ENCODE measurements around the gene BEND7. TPM values are rescaled to one million over a fixed set of nuclear protein-coding genes. Genes with fewer than 3 reads are reported as not detected.
"Not testable (repeated sequence)": the region's sequence is repeated elsewhere in the genome, so short reads cannot be mapped to it uniquely, and the experiment has no call there.

BEND7 gene
- polyA plus RNA-seq, 1 experiment = 2.1 TPM

DNA sequence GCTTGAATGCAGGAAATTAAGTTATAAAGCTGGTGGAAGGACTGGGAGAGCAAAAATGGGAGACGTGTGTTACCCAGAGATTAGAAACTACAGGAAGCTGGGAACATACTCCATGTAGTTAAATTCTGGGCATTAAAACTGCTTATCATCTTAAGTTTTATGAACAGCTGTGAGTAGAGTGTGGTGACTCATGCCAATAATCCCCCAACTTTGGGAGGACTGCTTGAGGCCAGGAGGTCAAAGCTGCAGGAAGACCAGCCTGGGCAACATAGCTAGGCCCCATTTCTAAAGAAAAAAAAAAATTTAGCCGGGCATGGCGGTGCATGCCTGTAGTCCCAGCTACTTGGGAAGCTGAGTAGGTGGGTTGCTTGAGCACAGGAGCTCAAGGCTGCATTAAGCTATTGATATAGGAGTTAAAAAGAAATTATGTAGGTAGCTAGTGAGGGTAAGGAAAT is 124.5 kb downstream of the BEND7 start:
- ChIA-PET POLR2A (no interaction called here), CTCF (no interaction called here)
- DNase-seq (ENCODE audit: low read depth, low spot score) = no peak
- Histone ChIP-seq H3K27me3 (ENCODE audit: control insufficient read depth, insufficient read depth, low read length) (peaks cover 5% of the 10 kb centered on the region), H3K9me3 (ENCODE audit: control insufficient read depth, insufficient read depth, low read length) (no peaks in the 10 kb centered on the region), H3K4me3 (ENCODE audit: low read depth, low read length) (no peak overlapping the region), H3K27ac (ENCODE audit: low read depth, low read length) (no peak overlapping the region)
- TF ChIP-seq CTCF (IDR thresholded peaks at IDR 0.05; ENCODE audit: low read depth, low read length) = no peak

- CTCF ChIA-PET = not testable (repeated sequence)
Measured at GRCh38 chr10:13403426-13403825, 125.4 kb downstream of the BEND7 start.

DNA sequence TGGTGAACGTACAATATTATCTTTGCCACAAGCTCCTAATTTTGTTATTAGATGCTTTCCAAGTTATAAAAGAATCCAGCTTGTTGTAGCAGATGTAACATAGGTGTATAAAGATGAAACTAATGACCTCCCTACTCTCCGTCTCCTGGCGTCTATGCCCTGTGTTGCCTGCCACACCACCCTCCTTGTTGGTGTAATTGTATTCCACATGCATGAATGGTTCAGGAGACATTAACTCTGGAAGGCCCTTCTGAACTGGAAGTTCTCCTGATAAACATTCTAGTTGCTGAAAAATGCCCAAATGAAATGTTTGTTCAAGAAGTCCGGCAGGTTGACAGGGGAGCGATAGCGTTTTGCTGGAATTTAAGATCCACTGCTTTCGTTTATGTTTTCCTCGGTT is 126.8 kb downstream of the BEND7 start:
- Histone ChIP-seq H3K27ac (ENCODE audit: low read depth, low read length) (no peak overlapping the region), H3K4me3 (ENCODE audit: low read depth, low read length) (no peak overlapping the region), H3K9me3 (ENCODE audit: control insufficient read depth, insufficient read depth, low read length) (no peaks in the 10 kb centered on the region), H3K27me3 (ENCODE audit: control insufficient read depth, insufficient read depth, low read length) (peaks cover 5% of the 10 kb centered on the region)
- DNase-seq (ENCODE audit: low read depth, low spot score) = no peak
- no peak for TF ChIP-seq CTCF (IDR thresholded peaks at IDR 0.05; ENCODE audit: low read depth, low read length)
- CTCF ChIA-PET = interaction anchor here (0.7 to 0.8 kb wide), 2 partner anchors 27 to 38 kb away, joined by 4 to 5 read pairs; no protein-coding TSS in a partner anchor
- POLR2A ChIA-PET = no interaction called here

More at GRCh38 chr10:13403426-13403825, 125.4 kb downstream of the BEND7 start:
- H3K27me3 ChIP-seq (ENCODE audit: control insufficient read depth, insufficient read depth, low read length); H3K9me3 ChIP-seq (ENCODE audit: control insufficient read depth, insufficient read depth, low read length); H3K27ac ChIP-seq (ENCODE audit: low read depth, low read length); DNase-seq (ENCODE audit: low read depth, low spot score); POLR2A ChIA-PET; H3K4me3 ChIP-seq (ENCODE audit: low read depth, low read length): not testable (repeated sequence)

DNA sequence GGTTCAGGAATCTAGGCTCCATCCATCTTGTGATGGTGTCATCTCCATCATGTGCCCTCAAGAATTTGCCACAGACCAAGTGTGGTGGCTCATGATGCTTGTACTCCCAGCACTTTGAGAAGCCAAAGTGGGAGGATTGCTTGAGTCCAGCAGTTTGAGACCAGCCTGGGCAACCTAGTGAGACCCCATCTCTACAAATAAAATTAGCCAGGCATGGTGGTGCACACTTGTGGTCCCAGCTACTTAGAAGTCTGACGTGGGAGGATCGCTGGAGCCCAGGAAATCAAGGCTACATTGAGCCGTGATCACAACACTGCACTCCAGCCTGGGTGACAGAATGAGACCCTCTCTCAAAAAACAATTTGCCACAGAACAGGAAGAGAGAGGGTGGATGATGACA is 127.7 kb downstream of the BEND7 start:
- H3K9me3 ChIP-seq (ENCODE audit: control insufficient read depth, insufficient read depth, low read length) = no peaks in the 10 kb centered on the region
- POLR2A ChIA-PET = no interaction called here
- CTCF ChIA-PET = interaction anchor here (0.6 to 0.8 kb wide), 2 partner anchors 39 to 83 kb away, joined by 5 read pairs; no protein-coding TSS in a partner anchor

DNA sequence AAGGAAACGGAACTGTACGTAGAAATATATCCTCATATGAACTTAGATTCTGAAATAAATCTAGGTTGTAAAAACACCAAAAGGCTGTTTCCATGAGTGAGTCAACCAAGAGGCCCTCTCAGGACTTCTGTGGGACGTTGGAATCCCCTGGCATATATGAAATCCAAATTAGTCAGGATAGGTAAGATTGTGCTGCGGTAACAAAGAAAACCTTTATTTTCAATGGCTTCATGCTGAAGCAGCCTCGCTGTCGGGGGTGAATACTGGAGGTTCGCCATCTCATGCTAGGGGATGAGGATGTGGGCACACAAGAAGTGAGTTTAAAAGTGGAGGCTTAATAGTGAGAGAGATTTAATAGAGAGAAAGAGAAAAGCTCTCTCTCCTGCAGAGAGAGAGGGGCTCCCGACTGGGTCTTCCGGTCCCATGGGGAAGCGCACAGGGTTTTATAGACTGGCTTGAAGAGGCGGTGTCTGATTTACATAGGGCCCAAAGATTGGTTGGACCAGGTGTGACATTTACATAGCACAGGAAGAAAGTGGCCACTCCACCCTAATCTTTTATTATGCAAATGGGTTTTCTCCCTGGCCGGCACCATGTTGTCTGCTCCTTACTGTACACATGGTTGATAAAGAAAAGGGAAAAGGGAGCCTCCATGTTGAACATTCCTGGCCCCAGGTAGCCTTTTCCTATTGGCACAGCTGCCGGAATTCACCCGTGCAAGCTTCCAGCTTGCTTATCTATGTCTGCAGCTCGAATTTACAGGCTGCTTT is 128.4 kb downstream of the BEND7 start:
- H3K27ac ChIP-seq (ENCODE audit: low read depth, low read length) = no peak overlapping the region
- no peak overlapping the region for H3K4me3 ChIP-seq (ENCODE audit: low read depth, low read length)
- no peaks in the 10 kb centered on the region for H3K9me3 ChIP-seq (ENCODE audit: control insufficient read depth, insufficient read depth, low read length)
- TF ChIP-seq CTCF (IDR thresholded peaks at IDR 0.05; ENCODE audit: low read depth, low read length) = no peak
- ChIA-PET CTCF (no interaction called here), POLR2A (no interaction called here)
- peaks cover 5% of the 10 kb centered on the region for H3K27me3 ChIP-seq (ENCODE audit: control insufficient read depth, insufficient read depth, low read length)
- no peak for DNase-seq (ENCODE audit: low read depth, low spot score)

More for the DNA sequence above, 127.7 kb downstream of the BEND7 start:
- no peak for DNase-seq (ENCODE audit: low read depth, low spot score)
- Histone ChIP-seq H3K27ac (ENCODE audit: low read depth, low read length) (no peak overlapping the region), H3K27me3 (ENCODE audit: control insufficient read depth, insufficient read depth, low read length) (peaks cover 5% of the 10 kb centered on the region), H3K4me3 (ENCODE audit: low read depth, low read length) (no peak overlapping the region)
- TF ChIP-seq CTCF (IDR thresholded peaks at IDR 0.05; ENCODE audit: low read depth, low read length) = no peak
